ENCODE results near the gene HEG1. TPM values are rescaled to one million over a fixed set of nuclear protein-coding genes. Genes with fewer than 3 reads are reported as not detected.

HEG1 gene
- total and polyA plus RNA-seq, 2 donors (not counting 3 experiments of a cell fraction or from before 2014, with no cell fraction given) = 50.1 to 106 TPM

- TF ChIP-seq POLR2AphosphoS5 (IDR thresholded peaks at IDR 0.05; ENCODE audit: insufficient read depth, low read depth, low read length) (no peak), GATA2 (IDR thresholded peaks at IDR 0.05; ENCODE audit: insufficient read depth, insufficient read length, low read depth, low read length) (no peak), MAX (IDR thresholded peaks at IDR 0.05; ENCODE audit: insufficient read depth, insufficient read length) (no peak), FOS (IDR thresholded peaks at IDR 0.05; ENCODE audit: borderline replicate concordance, insufficient read depth, low read length) (no peak), EZH2 (IDR thresholded peaks at IDR 0.05; ENCODE audit: borderline replicate concordance, low read depth, low read length, severe bottlenecking) (no peak), POLR2A (IDR thresholded peaks at IDR 0.05; ENCODE audit: low read depth, low read length) (no peak), MYC (IDR thresholded peaks at IDR 0.05; ENCODE audit: low read depth, low read length) (no peak), JUN (IDR thresholded peaks at IDR 0.05; ENCODE audit: borderline replicate concordance, insufficient read depth, insufficient read length, low read depth) (no peak)
- TF ChIP-seq, protein P1, sequence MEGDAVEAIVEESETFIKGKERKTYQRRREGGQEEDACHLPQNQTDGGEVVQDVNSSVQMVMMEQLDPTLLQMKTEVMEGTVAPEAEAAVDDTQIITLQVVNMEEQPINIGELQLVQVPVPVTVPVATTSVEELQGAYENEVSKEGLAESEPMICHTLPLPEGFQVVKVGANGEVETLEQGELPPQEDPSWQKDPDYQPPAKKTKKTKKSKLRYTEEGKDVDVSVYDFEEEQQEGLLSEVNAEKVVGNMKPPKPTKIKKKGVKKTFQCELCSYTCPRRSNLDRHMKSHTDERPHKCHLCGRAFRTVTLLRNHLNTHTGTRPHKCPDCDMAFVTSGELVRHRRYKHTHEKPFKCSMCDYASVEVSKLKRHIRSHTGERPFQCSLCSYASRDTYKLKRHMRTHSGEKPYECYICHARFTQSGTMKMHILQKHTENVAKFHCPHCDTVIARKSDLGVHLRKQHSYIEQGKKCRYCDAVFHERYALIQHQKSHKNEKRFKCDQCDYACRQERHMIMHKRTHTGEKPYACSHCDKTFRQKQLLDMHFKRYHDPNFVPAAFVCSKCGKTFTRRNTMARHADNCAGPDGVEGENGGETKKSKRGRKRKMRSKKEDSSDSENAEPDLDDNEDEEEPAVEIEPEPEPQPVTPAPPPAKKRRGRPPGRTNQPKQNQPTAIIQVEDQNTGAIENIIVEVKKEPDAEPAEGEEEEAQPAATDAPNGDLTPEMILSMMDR (IDR thresholded peaks at IDR 0.05; ENCODE audit: extremely low read depth in 1 of 2, insufficient read depth in 1 of 2, low read depth in 1 of 2, low read length in 2 of 2) = no peak
- POLR2A ChIA-PET = no interaction called here
- dilution Hi-C loops (cut with MboI; ENCODE audit: extremely low pct_ligation_motif_present, low sequenced_read_pairs) = no loop called here
- FAIRE-seq = no peak
- CTCF ChIA-PET = interaction anchor here (1.3 kb wide), 1 partner anchor 15 kb away, joined by 4 read pairs; no protein-coding TSS in a partner anchor
- Histone ChIP-seq H3K9me3 (replicated peaks; ENCODE audit: control insufficient read depth, insufficient read depth, low read length) (no peaks in the 10 kb centered on the region), H3K27ac (ENCODE audit: insufficient read depth, low read depth, low read length) (no peak overlapping the region), H3K4me1 (ENCODE audit: control insufficient read depth, extremely low read depth, insufficient read depth, low read length) (peaks cover 6% of the 10 kb centered on the region), H3K9ac (replicated peaks; ENCODE audit: extremely low read depth, insufficient read depth, low read length) (no peak overlapping the region), H2AFZ (ENCODE audit: low read depth, low read length) (no peak overlapping the region), H3K9me1 (replicated peaks; ENCODE audit: control insufficient read depth, extremely low read depth, insufficient read depth, low read length) (no peaks in the 10 kb centered on the region), H3K79me2 (ENCODE audit: control insufficient read depth, insufficient read depth, low read length) (no peaks in the 10 kb centered on the region), H3K4me3 (replicated peaks in 1 of 3; ENCODE audit: insufficient read depth in 1 of 3, low read depth in 1 of 3, low read length in 3 of 3) (no peak overlapping the region), H4K20me1 (replicated peaks; ENCODE audit: control insufficient read depth, extremely low read depth, insufficient read depth, low read length) (no peaks in the 10 kb centered on the region), H3K27me3 (ENCODE audit: control insufficient read depth in 2 of 2, insufficient read depth in 2 of 2, low read length in 2 of 2) (no peaks in the 10 kb centered on the region), H3K4me2 (ENCODE audit: insufficient read depth, low read length) (no peak overlapping the region), H3K36me3 (ENCODE audit: control insufficient read depth in 2 of 2, extremely low read depth in 1 of 2, insufficient read depth in 2 of 2, low read length in 2 of 2) (no peaks in the 10 kb centered on the region)
- no peak for DNase-seq (ENCODE audit: low read depth, low spot score)
- intact Hi-C loops (cut with micrococcal nuclease) = no loop called here
- no TSS peak for BruUV-seq (replicated peaks)
Measured at GRCh38 chr3:125077864-125078263, 22.1 kb upstream of the HEG1 start.
